Activated gamma-delta T cell treated with anti-CD3 and anti-CD28 coated beads, Interleukin-2, amount 50 U/mL, for 16 hours (primary cell): Measurements from ENCODE around the gene PRR29.
"Not testable (repeated sequence)": the region's sequence is repeated elsewhere in the genome, so short reads cannot be mapped to it uniquely, and the experiment has no call there.

Experiments
- DNase-seq: peaks from one replicate; pipeline ENCODE4 v3.0.0-alpha.2; 2020; ENCODE audit warnings: low read depth

Gene PRR29

GRCh38 chr17:63997341-63998048 lies 656 bp upstream of the PRR29 start:
- no peak for DNase-seq

- DNase-seq = no peak
Measured at GRCh38 chr17:63998721-63999679, 849 bp downstream of the PRR29 start.

- DNase-seq = no peak
Measured at GRCh38 chr17:63999680-64000531, 1.8 kb downstream of the PRR29 start.

- DNase-seq = no peak
Measured at GRCh38 chr17:64001091-64001579, 3.0 kb downstream of the PRR29 start.

- no peak for DNase-seq
Measured at GRCh38 chr17:64001763-64002529, 3.8 kb downstream of the PRR29 start.

- no peak for DNase-seq
Measured at GRCh38 chr17:64002658-64003525, 4.7 kb downstream of the PRR29 start.

- DNase-seq = no peak
Measured at GRCh38 chr17:64003526-64004121, 5.5 kb downstream of the PRR29 start.

GRCh38 chr17:64004218-64004770 lies 6.1 kb downstream of the PRR29 start:
- DNase-seq = no peak

GRCh38 chr17:64004903-64005733 lies 7.0 kb downstream of the PRR29 start:
- no peak for DNase-seq

GRCh38 chr17:64005734-64006167 lies 7.6 kb downstream of the PRR29 start:
- DNase-seq = no peak

GRCh38 chr17:64006361-64007088 lies 8.4 kb downstream of the PRR29 start:
- no peak for DNase-seq

GRCh38 chr17:64007089-64007837 lies 9.1 kb downstream of the PRR29 start:
- not testable (repeated sequence) for DNase-seq

- DNase-seq = no peak
Measured at GRCh38 chr17:64007838-64008282, 9.7 kb downstream of the PRR29 start.

- no peak for DNase-seq
Measured at GRCh38 chr17:64008346-64008745, 10.2 kb downstream of the PRR29 start.

GRCh38 chr17:64008830-64009229 lies 10.7 kb downstream of the PRR29 start:
- no peak for DNase-seq

- DNase-seq = no peak
Measured at GRCh38 chr17:64009571-64010402, 11.6 kb downstream of the PRR29 start.
